NCI-H1417 treated with DMSO at 0.1 percent for 48 hours (cell line): ENCODE data around the gene LDB2.

Source experiments
- DNase-seq: peaks from one replicate; lab custom pipeline; 2025; lab: John Stamatoyannopoulos, UW

The LDB2 gene

DNA sequence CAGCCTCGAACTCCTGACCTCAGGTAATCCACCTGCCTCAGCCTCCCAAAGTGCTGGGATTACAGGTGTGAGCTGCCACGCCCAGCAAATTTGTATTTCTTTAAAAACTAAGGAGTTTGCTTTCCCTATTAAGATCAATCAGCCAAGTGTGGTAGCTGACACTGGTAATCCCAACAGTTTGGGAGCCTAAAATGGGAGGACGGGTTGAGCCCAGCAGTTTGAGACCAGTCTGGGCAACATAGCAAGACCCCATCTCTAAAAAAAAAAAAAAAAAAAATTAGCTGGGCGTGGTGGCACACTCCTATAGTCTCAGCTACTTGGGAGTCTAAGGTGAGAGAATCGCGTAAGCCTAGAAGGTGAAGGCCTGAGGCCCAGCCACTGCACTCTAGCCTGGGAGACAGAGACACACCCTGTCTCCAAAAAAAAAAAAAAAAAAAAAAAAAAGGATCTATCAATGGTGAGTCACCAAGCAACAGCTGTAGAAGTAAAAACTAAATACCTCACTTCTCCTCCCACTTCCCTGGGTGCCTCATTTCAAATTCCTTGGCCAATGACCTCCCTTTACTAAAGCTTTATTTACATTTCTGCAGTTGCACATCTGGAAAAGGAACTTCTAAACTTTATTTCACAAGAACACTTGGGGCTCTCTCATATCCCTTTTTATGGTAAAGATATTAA is 54.5 kb downstream of the LDB2 start:
- no peak for DNase-seq

DNA sequence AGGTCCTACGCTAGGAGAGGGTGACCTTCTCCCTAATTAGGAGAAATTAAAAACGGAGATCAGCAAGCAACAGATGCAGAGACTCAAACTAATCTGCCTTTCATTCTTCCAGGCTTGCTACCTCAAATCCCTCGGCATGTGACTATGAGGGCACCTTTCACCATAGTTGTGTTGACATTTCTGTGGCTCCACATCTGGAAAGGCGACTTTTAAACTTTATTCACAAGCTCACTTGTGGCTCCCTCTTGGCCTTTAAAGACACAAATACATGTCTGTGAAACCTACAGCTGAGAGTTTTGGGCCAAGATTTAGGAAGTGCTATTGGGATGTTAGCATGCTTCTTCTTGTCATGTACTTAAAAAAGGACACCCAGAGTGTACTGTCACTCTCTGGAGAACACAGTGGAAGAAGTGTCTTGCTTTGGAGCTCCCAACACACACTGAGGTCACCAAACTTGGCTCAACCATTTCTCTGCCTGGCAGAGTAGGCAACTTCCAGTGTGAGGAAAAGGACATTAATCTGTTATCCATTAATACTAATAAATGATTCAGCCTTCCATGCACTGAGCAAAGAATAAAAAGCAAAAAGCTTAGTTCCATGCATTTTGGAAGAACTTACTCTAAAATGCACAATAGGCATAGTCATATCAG is 60.1 kb downstream of the LDB2 start:
- DNase-seq, result no peak

DNA sequence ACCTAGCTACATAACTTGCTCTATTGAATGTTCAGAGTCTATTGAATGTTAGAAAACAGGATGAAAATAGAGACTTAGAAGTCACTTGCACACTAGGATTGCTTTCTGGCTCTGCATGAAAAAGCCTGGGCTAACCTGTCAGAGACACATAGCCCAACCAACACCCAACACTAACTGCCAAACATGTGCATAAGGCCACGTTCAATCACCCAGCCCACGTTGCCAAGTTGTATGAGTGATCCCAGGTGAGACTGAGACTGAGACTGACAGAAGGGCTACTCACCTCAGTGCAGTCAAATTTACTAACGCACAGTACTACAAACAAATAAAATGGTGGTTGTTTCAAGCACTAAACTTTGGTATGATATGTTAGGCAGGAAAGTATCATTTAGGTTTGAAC is 61.0 kb downstream of the LDB2 start:
- no peak for DNase-seq

DNA sequence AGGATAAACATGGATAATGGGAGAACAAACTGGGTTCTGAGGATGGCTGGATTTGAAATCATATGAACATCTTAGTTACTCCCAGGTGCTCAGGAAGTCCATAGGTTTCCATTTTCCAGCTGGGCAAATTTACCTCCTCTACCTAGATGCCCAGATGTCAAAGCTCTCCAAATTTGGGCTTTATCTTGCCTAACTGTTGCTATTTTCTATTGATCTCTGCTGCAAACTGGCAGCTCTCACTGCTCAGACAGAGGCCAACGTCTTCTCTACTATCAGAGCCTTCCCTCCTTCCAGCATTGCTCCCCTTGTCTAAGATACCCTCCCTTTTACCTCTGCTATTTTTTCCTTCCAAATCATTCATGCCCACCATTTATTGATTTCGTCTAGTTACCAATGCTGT is 62.1 kb downstream of the LDB2 start:
- DNase-seq, result no peak

DNA sequence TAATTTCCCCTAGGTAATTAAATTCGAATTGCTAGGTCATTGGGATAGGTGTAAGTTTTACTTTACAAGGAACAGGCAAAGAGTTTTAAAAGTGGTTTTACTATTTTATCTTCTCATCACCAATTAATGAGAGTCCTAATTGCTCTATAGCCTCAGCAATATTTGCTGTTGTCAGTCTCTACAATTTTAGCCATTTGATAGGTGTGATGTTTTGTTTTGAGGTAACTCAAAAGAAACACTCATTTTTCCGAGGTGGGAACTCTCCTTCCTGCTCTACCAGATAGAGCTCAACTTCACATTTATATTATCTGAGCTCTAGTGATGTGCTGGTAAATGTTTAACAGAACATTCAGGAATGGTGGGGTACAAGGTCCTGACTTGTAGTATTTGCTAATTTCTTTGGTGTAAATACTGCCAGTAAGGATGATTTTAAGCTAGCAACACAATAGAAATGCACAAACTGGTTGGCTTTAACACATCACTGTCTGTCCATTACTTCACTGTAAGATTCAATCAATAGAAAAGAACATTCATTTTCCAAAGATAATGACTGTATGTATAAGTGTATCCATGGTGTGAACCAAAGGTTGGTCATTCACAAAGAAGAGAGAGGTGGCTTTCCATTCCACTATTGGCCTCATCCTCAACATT is 62.7 kb downstream of the LDB2 start:
- DNase-seq, result no peak

DNA sequence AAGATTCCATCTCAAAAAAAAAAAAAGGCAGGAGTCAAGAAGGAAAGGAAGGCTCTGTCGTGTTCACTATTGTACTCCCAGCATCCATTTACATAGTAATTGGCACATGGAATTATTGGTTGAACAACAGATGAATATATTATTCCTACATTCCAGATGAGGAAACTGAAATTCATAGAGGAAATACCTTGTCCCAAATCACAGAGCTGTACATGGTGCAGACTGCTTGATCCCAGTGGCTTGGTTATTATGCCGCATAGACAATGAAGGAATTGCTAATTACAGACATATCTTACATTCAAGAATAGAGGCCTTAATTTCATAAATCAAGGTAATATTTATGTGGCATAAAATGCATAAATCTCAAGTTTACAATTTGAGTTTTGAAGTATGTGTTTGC is 63.6 kb downstream of the LDB2 start:
- DNase-seq, result no peak

DNA sequence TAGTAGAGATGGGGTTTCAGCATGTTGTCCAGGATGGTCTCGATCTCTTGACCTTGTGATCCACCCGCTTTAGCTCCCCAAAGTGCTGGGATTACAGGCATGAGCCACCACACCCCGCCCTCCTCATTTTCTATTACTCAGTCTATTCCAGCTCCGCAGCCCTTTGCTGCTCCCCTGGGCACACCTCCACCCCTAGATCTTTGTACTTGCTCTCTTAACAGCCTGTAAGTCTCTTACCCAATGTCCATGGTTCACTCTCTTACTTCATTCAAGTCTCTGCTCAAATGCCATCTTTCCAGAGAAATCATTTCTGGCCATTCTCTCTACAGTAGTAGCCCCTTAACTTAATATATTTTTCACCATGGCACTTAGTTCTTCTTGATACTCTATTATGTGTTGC is 64.7 kb downstream of the LDB2 start:
- no peak for DNase-seq

DNA sequence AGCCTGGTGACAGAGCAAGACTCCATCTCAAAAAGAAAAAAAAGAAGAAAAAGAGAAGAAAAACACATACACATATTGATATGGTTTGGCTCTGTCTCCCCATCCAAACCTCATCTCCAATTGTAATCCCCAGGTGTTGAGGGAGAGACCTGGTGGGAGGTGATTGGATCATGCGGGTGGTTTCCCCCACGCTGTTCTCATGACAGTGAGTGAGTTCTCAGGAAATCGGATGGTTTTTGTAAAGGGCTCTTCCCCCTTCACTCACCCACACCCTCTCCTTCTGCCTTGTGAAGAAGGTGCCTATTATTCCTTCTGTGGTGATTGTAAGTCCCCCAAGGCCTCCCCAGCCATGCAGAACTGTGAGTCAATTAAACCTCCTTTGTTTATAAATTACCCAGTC is 68.4 kb downstream of the LDB2 start:
- DNase-seq, result no peak

DNA sequence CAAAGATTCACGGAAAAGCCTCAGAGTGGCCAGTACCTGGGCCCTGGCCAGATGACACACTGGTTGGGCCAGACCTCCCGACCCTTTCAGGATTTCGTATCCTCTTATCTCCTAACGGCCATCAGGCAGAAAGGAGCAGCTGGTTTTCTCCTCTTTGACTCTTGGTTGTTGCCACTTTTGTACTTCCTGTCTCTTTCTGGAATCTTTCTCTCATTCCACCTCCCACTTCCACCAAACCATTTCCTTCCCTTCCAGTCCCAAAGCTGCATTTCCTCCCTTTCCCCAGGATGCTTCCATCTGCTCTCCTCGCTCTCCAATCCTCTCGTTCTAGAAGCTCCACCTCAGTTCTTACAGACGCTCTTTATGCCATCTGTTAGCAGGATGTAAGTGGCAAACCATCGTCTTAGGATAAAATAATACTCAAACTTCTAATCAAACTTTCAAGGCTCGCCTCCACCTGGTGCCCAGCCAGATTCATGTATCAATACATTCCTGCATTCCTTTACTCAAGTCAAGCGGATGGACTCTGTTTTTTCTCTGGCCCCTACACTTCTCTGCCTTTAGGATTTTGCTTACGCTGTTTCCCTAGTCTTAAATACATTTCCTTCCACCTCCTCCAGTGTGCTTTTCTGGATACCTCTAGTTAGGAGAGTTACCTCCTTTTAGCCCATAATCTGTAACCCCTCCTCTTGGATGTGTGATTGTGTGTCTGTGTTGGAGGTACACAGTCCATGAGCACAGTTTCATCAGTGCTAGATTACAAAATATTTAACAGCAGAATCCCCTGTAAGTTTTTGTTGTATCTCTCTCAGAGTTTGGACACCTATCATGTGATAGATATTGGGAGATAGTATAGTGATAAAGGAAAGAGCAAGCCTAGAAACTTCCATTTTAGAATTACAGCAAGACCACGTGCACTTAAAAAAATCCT is 70.4 kb downstream of the LDB2 start:
- no peak for DNase-seq

DNA sequence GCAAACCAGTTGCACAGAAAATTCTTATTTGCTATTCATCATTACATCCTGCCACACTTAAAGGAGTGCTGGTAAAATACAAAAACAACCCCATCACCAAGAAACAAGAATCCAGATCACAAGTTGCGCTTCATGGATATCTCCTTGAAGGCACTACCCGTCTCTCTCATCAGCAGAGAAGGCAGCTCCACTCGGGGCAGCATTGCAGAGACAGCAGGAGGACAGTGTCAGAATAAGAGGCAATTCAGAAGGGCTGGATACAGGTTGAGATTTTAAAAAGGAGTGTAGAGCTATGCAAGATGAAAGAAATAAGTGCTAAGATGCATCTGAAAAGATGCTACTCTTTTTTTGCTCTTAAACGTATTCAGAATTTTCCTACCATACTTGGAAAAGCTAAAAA is 71.4 kb downstream of the LDB2 start:
- no peak for DNase-seq

DNA sequence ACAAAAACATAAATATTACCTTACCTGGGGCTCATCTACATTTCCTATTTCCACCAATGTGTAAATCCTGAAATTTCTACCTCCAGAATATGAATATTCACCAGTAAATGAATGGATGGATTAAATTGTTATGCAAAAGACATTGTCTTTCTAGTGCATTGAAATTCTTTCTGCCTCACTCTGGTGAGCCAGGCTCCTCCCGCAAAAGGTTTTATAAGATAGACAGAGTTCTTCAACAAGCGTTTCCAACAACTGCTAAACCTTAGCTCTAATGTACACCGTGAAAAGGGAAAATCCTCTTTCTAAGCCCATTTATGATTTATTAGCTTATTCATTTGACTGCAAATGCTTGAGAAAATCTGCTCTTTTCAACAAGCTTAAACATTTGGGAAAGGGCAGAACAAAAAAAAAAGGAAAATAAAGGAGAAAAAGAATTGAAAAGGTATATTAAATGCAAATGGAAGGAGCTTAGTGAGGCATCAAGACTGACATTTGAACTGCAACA is 72.0 kb downstream of the LDB2 start:
- no peak for DNase-seq

DNA sequence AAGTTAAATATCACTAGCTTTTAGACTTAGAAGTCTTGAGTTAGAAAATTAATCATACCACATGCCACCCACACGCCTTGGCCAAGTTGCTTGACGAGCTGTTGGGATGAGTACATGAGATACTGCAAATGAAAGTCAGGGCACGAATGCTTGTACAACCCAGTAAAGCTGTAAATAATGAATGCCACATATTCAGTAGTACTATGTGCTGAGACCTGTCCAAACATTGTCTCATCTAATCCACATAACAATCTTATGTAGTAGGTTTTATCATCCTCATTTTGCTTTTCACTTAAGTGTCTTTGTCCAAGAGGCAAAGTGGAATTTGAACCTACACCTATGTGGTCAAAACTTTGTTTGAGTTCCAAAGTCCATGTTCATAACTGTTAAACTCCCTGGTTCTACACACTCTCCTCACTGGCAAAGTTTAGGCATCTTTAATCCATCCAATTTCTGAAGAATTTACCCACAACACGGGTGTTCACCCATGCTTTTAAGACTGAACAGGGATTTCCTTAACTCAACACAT is 74.1 kb downstream of the LDB2 start:
- no peak for DNase-seq

DNA sequence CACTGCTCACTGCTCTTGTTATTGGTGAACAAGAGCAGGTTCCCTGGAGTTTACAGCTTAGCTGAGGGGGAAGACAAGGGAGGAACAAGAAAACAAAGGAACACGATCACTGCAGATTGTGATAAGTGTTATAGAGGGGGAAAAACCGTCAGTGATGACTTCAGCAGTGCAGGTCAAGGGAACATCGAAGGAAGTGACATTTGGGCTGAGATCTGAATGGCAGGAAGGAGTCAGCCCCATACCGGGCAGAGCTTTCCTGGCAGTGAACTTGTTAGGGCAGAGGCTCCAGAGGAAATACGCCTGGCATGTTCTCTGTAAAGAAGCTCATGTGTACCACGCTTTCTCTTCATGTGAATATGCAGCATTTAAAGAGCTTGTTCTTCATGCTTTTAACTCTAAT is 78.1 kb downstream of the LDB2 start:
- DNase-seq, result no peak

DNA sequence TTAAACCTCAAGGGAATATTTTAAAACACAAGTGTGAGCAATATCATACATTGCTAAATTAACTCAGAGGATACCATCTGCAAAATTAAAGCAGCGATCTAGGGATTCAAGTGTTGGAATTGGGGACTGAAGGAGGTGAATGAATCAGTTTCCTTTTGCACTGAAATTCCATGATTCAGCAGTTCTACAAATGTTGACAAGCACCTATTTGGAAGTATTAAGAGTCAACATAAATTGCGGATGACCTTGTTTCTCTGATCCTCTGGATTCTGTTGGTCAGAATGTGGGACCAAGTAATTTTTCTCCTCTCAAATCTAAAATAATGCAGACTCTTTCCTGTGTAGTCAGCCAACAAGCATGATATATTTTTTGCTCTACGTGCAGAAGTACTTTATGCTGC is 78.8 kb downstream of the LDB2 start:
- DNase-seq, result no peak

DNA sequence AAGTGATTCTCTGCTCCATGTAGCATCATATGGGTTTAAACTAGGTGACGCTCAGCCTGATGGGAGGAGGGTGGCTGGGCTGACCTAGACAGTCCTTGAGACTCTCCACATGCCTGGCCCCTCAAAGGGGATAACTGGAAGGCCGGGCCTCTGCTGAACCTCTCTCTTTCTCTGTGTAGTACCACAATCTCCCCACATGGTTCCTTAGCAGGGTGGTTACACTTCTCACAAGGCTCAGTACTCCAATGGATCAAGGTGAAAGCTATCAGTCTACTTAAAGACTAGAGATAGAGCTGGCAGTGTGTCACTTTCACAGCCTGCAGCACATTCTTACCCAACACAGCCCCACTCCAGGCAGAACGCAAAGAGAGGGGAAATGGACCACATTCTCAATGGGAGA is 80.4 kb downstream of the LDB2 start:
- DNase-seq, result no peak

DNA sequence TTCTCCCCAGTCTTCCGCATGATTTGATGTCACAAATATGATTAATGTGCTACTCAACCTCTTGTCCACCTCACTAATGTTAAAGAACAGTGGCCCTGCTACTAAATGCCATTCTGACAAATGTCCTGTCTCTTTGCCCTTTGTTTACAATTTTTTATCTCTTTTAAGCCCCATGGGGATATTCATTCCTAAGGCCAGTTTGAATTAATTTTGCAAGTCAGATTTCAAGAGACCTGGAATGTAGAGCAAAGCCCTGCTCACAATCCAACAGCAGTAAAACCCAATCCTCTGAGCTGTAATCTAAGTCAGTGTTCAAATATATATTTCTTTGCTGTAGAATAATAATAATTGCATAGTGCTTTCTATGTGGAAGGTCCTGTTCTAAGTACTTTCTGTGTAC is 81.2 kb downstream of the LDB2 start:
- no peak for DNase-seq

DNA sequence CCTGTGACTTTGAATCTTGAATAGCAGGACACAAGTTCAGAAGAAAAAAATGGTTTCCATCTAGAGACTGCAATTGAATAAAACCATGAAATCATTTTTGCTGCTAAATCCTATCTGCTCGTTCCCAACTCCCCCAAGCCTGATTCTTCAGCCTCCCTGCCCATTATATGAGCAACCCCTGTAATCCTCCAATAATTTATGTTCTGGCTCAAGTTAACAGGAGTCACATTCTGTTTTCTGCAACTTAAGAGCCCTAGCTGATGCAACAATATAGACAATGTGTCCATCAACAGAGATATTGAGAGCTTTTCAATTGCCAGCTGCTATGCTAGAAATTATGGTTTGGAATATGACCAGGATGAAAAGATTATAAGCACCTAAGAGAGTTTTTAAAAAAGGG is 84.1 kb downstream of the LDB2 start:
- DNase-seq, result no peak

DNA sequence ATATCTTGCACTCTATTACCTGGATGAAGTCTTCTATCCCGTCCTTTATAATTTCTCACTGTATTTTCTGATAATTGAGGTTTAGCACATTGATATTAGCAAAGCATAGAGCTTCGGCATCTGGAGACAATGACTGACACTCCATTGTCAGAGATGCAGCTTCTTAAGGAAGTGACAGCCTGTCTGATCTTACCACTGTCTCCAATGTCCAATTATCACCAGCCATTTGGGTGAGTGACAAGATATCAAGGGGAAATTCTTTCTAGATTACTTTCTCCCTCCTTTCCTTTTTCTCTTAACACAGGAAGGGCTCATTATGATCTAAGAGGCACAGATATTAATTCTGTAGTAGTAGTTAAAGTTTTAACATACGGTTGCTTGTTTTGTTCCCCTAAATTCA is 86.4 kb downstream of the LDB2 start:
- no peak for DNase-seq

DNA sequence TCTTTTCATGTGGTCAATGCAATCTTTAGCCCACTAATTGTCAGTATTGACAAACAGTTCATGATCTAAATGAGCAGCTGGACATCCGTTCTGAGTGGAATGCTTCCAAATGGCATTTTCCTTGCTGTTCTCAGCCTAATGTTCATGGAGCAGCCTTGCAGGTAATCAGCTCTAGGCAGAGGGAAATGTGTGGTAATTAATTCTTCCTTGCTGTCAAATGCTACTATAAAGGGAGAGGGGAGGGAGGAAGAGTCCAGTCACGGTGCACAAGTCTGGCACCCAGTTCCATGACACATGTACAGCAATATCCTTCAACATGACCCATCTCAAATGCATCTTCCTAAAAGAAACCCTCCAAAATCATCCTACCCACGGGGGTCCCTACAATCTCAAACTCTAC is 88.5 kb downstream of the LDB2 start:
- DNase-seq, result no peak

DNA sequence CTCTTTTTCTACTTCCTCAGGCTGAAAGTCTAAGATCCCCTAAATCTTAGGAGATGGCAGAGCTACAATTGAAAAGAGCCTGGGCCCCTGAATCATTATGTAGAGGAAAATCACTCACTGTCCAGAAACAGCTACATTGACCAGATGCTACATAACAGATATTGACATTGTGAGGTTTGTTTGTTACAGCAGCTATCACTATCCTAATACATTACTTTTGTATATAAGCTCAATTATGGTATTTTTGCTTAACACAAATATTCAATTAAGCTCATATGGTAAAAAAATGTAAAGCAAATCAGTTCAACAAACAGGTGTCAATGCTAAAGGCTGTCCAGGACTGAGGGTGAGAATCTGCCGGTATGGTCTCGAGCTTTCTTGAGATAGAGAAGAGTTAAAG is 89.4 kb downstream of the LDB2 start:
- DNase-seq, result no peak

DNA sequence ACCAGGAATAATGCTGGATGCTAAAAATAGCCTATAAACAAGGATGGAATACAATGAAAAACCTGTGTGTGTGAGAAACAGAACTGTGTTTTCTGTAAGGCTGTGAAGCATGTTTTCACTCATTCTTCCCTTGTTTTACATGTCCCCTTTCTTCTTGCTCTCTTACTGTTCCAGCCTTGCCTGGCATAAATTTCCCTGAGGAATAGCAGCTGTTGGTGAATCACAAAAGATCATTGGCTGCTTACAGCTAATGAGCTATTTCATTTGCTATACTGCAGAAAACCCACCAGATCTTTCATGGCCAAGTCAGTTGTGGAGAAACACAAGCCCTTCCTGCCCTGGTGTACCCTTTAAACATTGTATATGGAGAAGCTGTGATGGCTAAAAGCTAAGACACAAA is 91.1 kb downstream of the LDB2 start:
- DNase-seq, result no peak

DNA sequence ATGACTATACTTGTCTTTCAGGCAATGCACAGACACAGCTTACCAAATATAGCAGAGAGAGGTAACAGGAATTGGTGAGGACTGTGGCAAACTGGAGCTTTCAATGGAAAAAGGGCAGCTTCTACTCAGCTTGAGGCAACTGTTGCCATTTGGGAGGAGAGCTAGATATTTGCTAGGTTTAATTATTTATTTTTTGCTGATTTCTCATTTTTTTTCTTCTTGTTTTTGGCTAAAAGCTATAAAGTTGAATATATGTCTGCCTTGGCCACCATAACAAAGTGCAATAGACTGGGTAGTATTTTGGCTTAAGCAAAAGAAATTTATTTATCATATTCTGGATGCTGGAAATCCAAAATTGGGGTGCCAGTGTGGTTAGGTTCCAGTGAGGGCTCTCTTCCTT is 93.9 kb downstream of the LDB2 start:
- no peak for DNase-seq
